ENCODE results near the gene LMAN1L. TPM values are rescaled to one million over a fixed set of nuclear protein-coding genes. Genes with fewer than 3 reads are reported as not detected.

The LMAN1L gene
- total RNA-seq, 1 experiment from 2014 or later, result 0.23 TPM

DNA sequence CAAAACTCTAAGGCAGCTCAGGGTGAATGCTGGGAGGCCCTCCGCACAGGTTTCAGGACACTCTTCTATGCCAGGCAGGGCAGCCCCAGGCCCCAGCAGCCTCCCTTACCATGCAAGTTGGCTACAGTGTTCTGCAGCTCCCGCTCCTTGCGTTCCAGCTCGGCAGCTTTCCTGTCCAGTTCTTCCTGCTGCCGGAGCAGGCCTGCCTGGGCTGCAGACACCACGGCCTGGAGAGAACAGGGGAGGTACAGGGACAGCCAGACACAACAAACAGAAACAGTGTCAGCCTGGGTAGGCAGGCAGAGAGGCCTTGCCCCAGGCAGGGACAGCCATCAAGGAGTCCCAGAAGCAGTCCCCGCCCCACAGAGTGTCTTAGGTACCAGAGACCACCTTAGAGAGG is 39.3 kb downstream of the LMAN1L start:
- no peaks in the 10 kb centered on the region for H3K4me1 Mint-ChIP-seq (ENCODE audit: insufficient read depth, unreplicated experiment)
- peaks cover 50% of the 10 kb centered on the region for H3K36me3 Mint-ChIP-seq (ENCODE audit: insufficient read depth, unreplicated experiment)
- H3K9me3 Mint-ChIP-seq (ENCODE audit: unreplicated experiment), result no peaks in the 10 kb centered on the region
- no peaks in the 10 kb centered on the region for H3K27me3 Mint-ChIP-seq (ENCODE audit: insufficient read depth, unreplicated experiment)
- DNase-seq (ENCODE audit: unreplicated experiment), result no peak
- TF ChIP-seq, protein P1, sequence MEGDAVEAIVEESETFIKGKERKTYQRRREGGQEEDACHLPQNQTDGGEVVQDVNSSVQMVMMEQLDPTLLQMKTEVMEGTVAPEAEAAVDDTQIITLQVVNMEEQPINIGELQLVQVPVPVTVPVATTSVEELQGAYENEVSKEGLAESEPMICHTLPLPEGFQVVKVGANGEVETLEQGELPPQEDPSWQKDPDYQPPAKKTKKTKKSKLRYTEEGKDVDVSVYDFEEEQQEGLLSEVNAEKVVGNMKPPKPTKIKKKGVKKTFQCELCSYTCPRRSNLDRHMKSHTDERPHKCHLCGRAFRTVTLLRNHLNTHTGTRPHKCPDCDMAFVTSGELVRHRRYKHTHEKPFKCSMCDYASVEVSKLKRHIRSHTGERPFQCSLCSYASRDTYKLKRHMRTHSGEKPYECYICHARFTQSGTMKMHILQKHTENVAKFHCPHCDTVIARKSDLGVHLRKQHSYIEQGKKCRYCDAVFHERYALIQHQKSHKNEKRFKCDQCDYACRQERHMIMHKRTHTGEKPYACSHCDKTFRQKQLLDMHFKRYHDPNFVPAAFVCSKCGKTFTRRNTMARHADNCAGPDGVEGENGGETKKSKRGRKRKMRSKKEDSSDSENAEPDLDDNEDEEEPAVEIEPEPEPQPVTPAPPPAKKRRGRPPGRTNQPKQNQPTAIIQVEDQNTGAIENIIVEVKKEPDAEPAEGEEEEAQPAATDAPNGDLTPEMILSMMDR (IDR thresholded peaks at IDR 0.05; ENCODE audit: unreplicated experiment), result no peak
- ChIA-PET POLR2A (interaction anchor here (1.0 kb wide), 1 partner anchor 19 kb away, joined by 4 read pairs; no protein-coding TSS in a partner anchor), CTCF (interaction anchor here (0.6 to 1.7 kb wide), 3 partner anchors 50 to 90 kb away, joined by 3 to 8 read pairs (median 7); no protein-coding TSS in a partner anchor)
- intact Hi-C loops (cut with micrococcal nuclease), result no loop called here
- BruUV-seq (replicated peaks), result no TSS peak
- no peak overlapping the region for H3K4me3 Mint-ChIP-seq (ENCODE audit: unreplicated experiment)
- H3K27ac Mint-ChIP-seq (ENCODE audit: low read depth, unreplicated experiment), result no peak overlapping the region

DNA sequence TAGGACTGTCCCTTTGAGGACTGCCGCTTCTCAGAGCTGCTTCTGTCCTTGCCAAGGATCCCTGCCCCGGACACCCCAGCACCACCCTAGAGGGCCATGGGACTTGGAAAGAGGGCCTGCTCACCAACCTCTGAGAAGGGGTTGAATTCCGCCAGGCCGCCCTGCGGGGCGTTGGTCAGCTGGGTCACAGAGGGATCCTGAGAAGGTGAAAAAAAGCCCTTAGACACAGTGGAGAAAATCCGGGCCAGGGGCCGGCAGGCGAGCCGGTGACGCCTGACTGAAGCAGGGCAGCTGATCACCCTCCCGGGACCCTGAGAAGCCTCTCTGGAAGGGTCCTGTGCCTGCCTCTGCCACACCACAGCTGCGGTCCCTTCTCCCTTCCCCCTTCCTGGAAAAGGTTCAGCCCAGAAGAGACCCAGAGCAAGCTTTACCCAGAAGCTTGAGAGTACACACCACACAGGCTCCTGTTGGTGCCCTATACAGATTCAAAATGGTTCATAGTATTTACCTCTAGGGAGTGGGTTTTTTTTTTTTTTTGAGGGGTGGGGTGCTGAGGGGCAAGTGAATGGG is 41.9 kb downstream of the LMAN1L start:
- Mint-ChIP-seq H3K36me3 (ENCODE audit: insufficient read depth, unreplicated experiment) (peaks cover 32% of the 10 kb centered on the region), H3K9me3 (ENCODE audit: unreplicated experiment) (no peaks in the 10 kb centered on the region), H3K4me1 (ENCODE audit: insufficient read depth, unreplicated experiment) (no peaks in the 10 kb centered on the region), H3K4me3 (ENCODE audit: unreplicated experiment) (no peak overlapping the region), H3K27ac (ENCODE audit: low read depth, unreplicated experiment) (no peak overlapping the region), H3K27me3 (ENCODE audit: insufficient read depth, unreplicated experiment) (no peaks in the 10 kb centered on the region)
- TF ChIP-seq, protein P1 (IDR thresholded peaks at IDR 0.05; ENCODE audit: unreplicated experiment), result no peak
- BruUV-seq (replicated peaks), result no TSS peak
- ChIA-PET POLR2A (no interaction called here), CTCF (interaction anchor here (1.3 kb wide), 1 partner anchor 47 kb away, joined by 5 read pairs; no protein-coding TSS in a partner anchor)
- intact Hi-C loops (cut with micrococcal nuclease), result no loop called here
- no peak for DNase-seq (ENCODE audit: unreplicated experiment)

DNA sequence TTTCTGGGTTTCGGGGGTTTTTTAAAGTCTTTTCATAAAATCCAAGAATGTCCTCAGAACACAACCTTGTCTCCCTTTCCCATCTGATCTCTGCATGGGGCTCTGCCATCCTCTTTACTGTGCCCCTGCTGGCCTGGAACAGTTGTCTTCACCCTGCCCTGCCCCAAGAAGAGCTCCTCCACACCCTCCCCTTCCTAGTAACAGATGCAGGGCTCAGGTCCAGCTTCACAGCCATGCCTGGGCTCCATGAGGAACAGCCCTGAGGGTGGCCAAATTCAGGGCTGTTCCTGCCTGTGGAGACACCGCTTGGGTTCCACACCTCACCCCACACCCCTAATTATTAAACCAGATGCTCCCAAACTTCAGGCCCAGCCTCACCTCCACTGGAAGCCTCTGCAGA is 43.2 kb downstream of the LMAN1L start:
- intact Hi-C loops (cut with micrococcal nuclease), result no loop called here
- TF ChIP-seq, protein P1 (IDR thresholded peaks at IDR 0.05; ENCODE audit: unreplicated experiment), result no peak
- ChIA-PET POLR2A (interaction anchor here (0.7 to 0.9 kb wide), 2 partner anchors 15 to 29 kb away, joined by 3 to 5 read pairs; no protein-coding TSS in a partner anchor), CTCF (interaction anchor here (0.6 to 1.0 kb wide), 4 partner anchors 15 to 46 kb away, joined by 3 to 4 read pairs (median 4); no protein-coding TSS in a partner anchor)
- peaks cover 34% of the 10 kb centered on the region for H3K36me3 Mint-ChIP-seq (ENCODE audit: insufficient read depth, unreplicated experiment)
- no peaks in the 10 kb centered on the region for H3K27me3 Mint-ChIP-seq (ENCODE audit: insufficient read depth, unreplicated experiment)
- H3K27ac Mint-ChIP-seq (ENCODE audit: low read depth, unreplicated experiment), result no peak overlapping the region
- no peak for DNase-seq (ENCODE audit: unreplicated experiment)
- H3K4me3 Mint-ChIP-seq (ENCODE audit: unreplicated experiment), result no peak overlapping the region
- BruUV-seq (replicated peaks), result no TSS peak
- no peaks in the 10 kb centered on the region for H3K9me3 Mint-ChIP-seq (ENCODE audit: unreplicated experiment)
- H3K4me1 Mint-ChIP-seq (ENCODE audit: insufficient read depth, unreplicated experiment), result no peaks in the 10 kb centered on the region

DNA sequence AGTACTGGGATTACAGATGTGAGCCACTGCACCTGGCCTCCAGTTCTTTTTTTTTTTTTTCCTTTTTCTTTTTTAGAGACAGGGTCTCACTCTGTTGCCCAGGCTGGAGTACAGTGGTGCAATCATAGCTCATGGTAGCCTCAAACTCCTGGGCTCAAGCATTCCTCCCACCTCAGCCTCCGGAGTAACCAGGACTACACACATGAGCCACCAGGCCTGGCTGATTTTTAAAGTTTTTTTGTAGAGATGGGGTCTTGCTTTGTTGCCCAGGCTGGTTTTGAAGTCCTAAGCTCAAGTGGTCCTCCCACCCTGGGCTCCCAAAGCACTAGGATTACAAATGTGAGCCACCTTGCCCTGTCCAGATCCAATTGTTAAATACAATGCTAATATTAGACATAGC is 43.9 kb downstream of the LMAN1L start:
- Mint-ChIP-seq H3K36me3 (ENCODE audit: insufficient read depth, unreplicated experiment) (peaks cover 28% of the 10 kb centered on the region), H3K27ac (ENCODE audit: low read depth, unreplicated experiment) (no peak overlapping the region), H3K4me3 (ENCODE audit: unreplicated experiment) (no peak overlapping the region), H3K27me3 (ENCODE audit: insufficient read depth, unreplicated experiment) (no peaks in the 10 kb centered on the region), H3K4me1 (ENCODE audit: insufficient read depth, unreplicated experiment) (no peaks in the 10 kb centered on the region), H3K9me3 (ENCODE audit: unreplicated experiment) (no peaks in the 10 kb centered on the region)
- BruUV-seq (replicated peaks), result no TSS peak
- intact Hi-C loops (cut with micrococcal nuclease), result no loop called here
- CTCF ChIA-PET, result interaction anchor here (0.5 to 0.6 kb wide), 2 partner anchors 87 to 819 kb away, joined by 3 to 5 read pairs; no protein-coding TSS in a partner anchor
- TF ChIP-seq, protein P1 (IDR thresholded peaks at IDR 0.05; ENCODE audit: unreplicated experiment), result no peak
- DNase-seq (ENCODE audit: unreplicated experiment), result no peak
- POLR2A ChIA-PET, result interaction anchor here (0.6 to 0.9 kb wide), 3 partner anchors 28 to 49 kb away, joined by 3 to 5 read pairs (median 3); no protein-coding TSS in a partner anchor

Measured in MCF 10A (cell line).